Measurements from ENCODE around the gene FYB1. TPM values are rescaled to one million over a fixed set of nuclear protein-coding genes. Genes with fewer than 3 reads are reported as not detected.

Gene FYB1
- total and polyA plus RNA-seq, 8 donors = 2.0 to 22.9 (median 4.2) TPM

DNA sequence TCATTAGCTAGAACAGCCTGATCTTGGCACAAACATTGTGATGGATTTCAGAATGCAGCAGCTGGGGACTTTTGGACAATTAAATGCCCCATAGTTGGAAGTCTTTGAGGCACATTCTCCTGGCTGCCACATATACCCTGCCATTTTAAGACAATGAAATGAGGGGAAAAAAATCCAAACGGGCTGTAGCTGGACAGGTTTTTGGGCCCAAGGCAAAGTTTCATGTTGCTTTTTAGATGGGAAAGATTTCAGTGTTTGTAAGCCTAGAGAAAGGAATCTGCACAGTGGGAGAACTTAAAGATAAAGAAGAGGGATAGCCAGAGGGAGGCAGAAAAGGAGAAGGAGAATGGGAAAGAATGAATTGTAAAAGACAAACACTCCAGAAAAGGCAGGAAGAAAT is 115.1 kb downstream of the FYB1 start:
- Histone ChIP-seq H3K27me3 (no peaks in the 10 kb centered on the region), H3K4me1 (no peaks in the 10 kb centered on the region), H3K4me3 (no peak overlapping the region), H3K36me3 (no peaks in the 10 kb centered on the region), H3K27ac (no peak overlapping the region), H3K9me3 (no peaks in the 10 kb centered on the region)
- TF ChIP-seq CTCF (IDR thresholded peaks at IDR 0.05) (no peak), EP300 (IDR thresholded peaks at IDR 0.05) (no peak), POLR2A (IDR thresholded peaks at IDR 0.05) (no peak), POLR2AphosphoS5 (IDR thresholded peaks at IDR 0.05) (no peak)
- WGBS, 5 donors = 53 to 68% (median 66%) methylated on average over 1 of the region's 1 CpG
- no peak for DNase-seq
- intact Hi-C loops (cut with DNase I; ENCODE audit: low total_unique reads) = no loop called here

DNA sequence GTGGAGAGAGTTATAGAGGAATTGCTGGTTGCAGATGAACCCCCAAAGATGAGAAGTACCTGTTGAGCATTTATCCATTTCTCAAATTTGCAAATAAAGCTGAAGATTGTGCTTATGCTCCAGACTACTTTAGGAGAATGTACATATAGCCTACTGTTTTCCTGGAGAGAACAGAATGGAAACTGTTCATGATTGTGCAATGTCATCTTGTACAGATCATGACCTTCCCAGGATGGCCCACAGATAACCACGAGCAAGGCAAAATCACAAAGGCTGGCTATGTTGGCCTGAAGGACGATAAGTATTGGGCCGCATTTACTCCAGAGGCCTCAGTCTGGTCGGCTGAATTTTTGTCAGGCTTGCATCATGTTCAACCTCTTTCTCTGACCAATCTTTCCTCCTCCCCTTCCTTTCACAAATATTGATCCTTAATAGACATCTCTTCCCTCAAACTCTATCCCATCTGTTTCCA is 116.6 kb downstream of the FYB1 start:
- H3K4me1 ChIP-seq = no peaks in the 10 kb centered on the region
- no peak overlapping the region for H3K4me3 ChIP-seq
- no peaks in the 10 kb centered on the region for H3K9me3 ChIP-seq
- no peak for DNase-seq
- no peak for TF ChIP-seq POLR2AphosphoS5 (IDR thresholded peaks at IDR 0.05)
- TF ChIP-seq EP300 (IDR thresholded peaks at IDR 0.05) = no peak
- TF ChIP-seq CTCF (IDR thresholded peaks at IDR 0.05) = no peak
- no peak for TF ChIP-seq POLR2A (IDR thresholded peaks at IDR 0.05)
- H3K36me3 ChIP-seq = no peaks in the 10 kb centered on the region
- intact Hi-C loops (cut with DNase I; ENCODE audit: low total_unique reads) = no loop called here
- no peak overlapping the region for H3K27ac ChIP-seq
- 81 to 92% (median 84%) methylated on average over 4 of the region's 4 CpGs for WGBS, 5 donors
- H3K27me3 ChIP-seq = no peaks in the 10 kb centered on the region

DNA sequence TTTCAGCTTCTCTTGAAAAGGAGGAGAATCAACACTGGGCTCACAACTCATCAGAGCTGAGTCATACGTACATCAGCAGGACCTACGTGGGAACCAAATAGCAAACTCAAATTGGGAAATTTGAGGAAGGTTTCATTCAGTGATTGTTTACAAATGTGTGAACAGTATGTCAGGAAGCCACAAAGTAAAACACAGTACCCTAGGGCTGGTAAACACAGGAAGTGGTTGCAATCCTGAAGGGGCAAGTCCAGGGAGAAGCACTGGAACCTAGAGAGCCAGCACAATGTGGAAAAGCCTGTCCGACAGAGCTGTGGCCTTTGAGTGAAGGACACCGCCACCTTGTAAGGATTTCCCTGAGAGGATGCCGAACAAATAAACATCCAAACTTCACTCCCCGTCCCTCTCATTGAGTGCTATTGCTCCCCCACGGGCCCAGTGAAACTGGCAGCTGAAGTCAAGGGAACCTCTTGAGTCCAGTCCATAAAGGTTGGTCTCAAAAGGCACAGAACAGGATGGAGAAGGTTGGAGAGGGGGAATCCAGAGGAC is 118.4 kb downstream of the FYB1 start:
- Histone ChIP-seq H3K4me1 (no peaks in the 10 kb centered on the region), H3K36me3 (no peaks in the 10 kb centered on the region), H3K9me3 (no peaks in the 10 kb centered on the region), H3K4me3 (no peak overlapping the region), H3K27ac (no peak overlapping the region), H3K27me3 (no peaks in the 10 kb centered on the region)
- DNase-seq = no peak
- WGBS, 5 donors = 65 to 80% (median 71%) methylated on average over 7 of the region's 7 CpGs
- TF ChIP-seq POLR2AphosphoS5 (IDR thresholded peaks at IDR 0.05) (no peak), POLR2A (IDR thresholded peaks at IDR 0.05) (no peak), CTCF (IDR thresholded peaks at IDR 0.05) (no peak), EP300 (IDR thresholded peaks at IDR 0.05) (no peak)
- intact Hi-C loops (cut with DNase I; ENCODE audit: low total_unique reads) = no loop called here

DNA sequence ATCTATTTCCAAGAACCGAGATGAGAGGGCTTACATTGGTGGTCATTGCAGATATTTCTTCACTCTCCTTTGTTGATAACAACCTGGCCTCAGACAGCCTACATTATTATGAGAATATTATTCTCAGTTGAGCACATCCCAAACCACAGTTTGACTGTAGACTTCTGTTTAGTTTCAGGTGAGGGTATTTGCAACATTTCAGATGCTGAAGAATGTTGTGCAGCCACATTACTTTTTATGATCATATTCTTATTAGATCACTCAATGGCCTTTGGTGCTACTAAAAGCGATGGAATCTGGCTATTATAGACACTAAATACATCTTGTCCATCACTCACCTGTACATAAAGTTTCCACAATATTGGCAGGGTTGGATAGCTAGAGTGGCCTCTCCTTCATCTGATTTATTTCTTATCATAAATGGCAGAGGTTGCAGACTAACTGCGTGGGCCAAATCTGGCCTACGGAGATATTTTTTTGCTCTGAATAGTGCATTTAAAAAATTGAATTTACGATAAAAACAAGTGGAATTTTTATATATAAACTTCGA is 119.0 kb downstream of the FYB1 start:
- no peaks in the 10 kb centered on the region for H3K36me3 ChIP-seq
- WGBS, 5 donors = 82 to 90% (median 87%) methylated on average over 6 of the region's 6 CpGs
- no peaks in the 10 kb centered on the region for H3K9me3 ChIP-seq
- no peaks in the 10 kb centered on the region for H3K4me1 ChIP-seq
- no peak overlapping the region for H3K4me3 ChIP-seq
- H3K27me3 ChIP-seq = no peaks in the 10 kb centered on the region
- DNase-seq = no peak
- no peak for TF ChIP-seq POLR2AphosphoS5 (IDR thresholded peaks at IDR 0.05)
- TF ChIP-seq CTCF (IDR thresholded peaks at IDR 0.05) = no peak
- TF ChIP-seq POLR2A (IDR thresholded peaks at IDR 0.05) = no peak
- TF ChIP-seq EP300 (IDR thresholded peaks at IDR 0.05) = no peak
- H3K27ac ChIP-seq = no peak overlapping the region
- intact Hi-C loops (cut with DNase I; ENCODE audit: low total_unique reads) = no loop called here

Measured in stomach (tissue), 9 donors.